HepG2 (cell line): ENCODE measurements around the gene FAM131A. TPM values are rescaled to one million over a fixed set of nuclear protein-coding genes. Genes with fewer than 3 reads are reported as not detected.

ENCODE experiments used
- ATF7 ChIP-seq, 2 experiments: fragments of 450-650 bp in 1 of 2; sonication (generic) in 1 of 2; formaldehyde crosslinking in 1 of 2; IDR thresholded peaks; 2 replicates each; pipeline versions ENCODE4 v1.4.0 to v1.6.1; 2016 to 2020; ENCODE audit warnings: antibody characterized with exemption in 1 of 2, mild to moderate bottlenecking in 1 of 2, missing genetic modification reagents in 1 of 2
- BHLHE40 ChIP-seq: IDR thresholded peaks from 2 replicates; pipeline ENCODE4 v1.6.1; 2011; ENCODE audit warnings: low read length, improper control_type of control experiment
- GABPA ChIP-seq, 2 experiments: IDR thresholded peaks; 2 replicates each; pipeline ENCODE4 v1.6.1; 2011 to 2016; ENCODE audit warnings: low read depth in 2 of 2, low read length in 1 of 2, missing biosample characterization in 1 of 2, missing genetic modification characterization in 1 of 2
- HNF4A ChIP-seq: sonication (generic); formaldehyde crosslinking; IDR thresholded peaks from 2 replicates; pipeline ENCODE4 v1.4.0; 2020; ENCODE audit warnings: missing genetic modification reagents
- MED8 ChIP-seq: sonication (generic); formaldehyde crosslinking; IDR thresholded peaks from 2 replicates; pipeline ENCODE4 v1.8.1; 2023; ENCODE audit warnings: mild to moderate bottlenecking, missing genetic modification reagents; ENCODE audit not compliant: insufficient replicate concordance
- SMYD3 ChIP-seq: sonication (generic); formaldehyde crosslinking; IDR thresholded peaks from 2 replicates; pipeline ENCODE4 v1.8.1; 2023; ENCODE audit warnings: mild to moderate bottlenecking, missing genetic modification reagents
- ZNF225 ChIP-seq: sonication (generic); formaldehyde crosslinking; IDR thresholded peaks from 2 replicates; pipeline ENCODE4 v1.4.0; 2020; ENCODE audit warnings: mild to moderate bottlenecking, missing genetic modification reagents
- ZNF430 ChIP-seq: sonication (generic); formaldehyde crosslinking; IDR thresholded peaks from 2 replicates; pipeline ENCODE4 v1.9.0; 2021; ENCODE audit warnings: mild to moderate bottlenecking, missing genetic modification reagents
- ZNF670 ChIP-seq: sonication (generic); formaldehyde crosslinking; IDR thresholded peaks from 2 replicates; pipeline ENCODE4 v1.8.0; 2022; ENCODE audit warnings: mild to moderate bottlenecking, missing genetic modification reagents, borderline replicate concordance
- polyA plus RNA-seq, 8 experiments: library from polyadenylated mRNA; depleted of rRNA in 3 of 8; stranded (reverse) in 7 of 8; unstranded in 1 of 8; fragments of >200 nt; fragmentation: Illumina TruSeq in 4 of 8; extraction: Trizol in 4 of 8; gene quantifications; 2 replicates each; pipeline versions ENCODE4 v1.2.1 to v1.2.3, GENCODE V29; 2011 to 2016; ENCODE audit warnings: low read depth in 4 of 8, missing spikeins in 1 of 8, mixed read lengths in 1 of 8; ENCODE audit not compliant: insufficient read depth in 1 of 8
- total RNA-seq, 5 experiments: library from RNA; depleted of rRNA; stranded (reverse); fragments of >200 nt; fragmentation: Illumina TruSeq; extraction: Trizol; gene quantifications; 2 replicates each; pipeline ENCODE4 v1.2.3, GENCODE V29; 2016; ENCODE audit warnings: low read depth in 1 of 5
- TF ChIP-seq, protein P1 (sequence below): sonication (generic); formaldehyde crosslinking; IDR thresholded peaks from 2 replicates; pipeline ENCODE4 v1.5.1; 2020; ENCODE audit warnings: missing genetic modification reagents, mild to moderate bottlenecking, borderline replicate concordance

The FAM131A gene
- total and polyA plus RNA-seq, 2 of the 13 experiments (the other 11 are each of a cell fraction or from before 2014, with no cell fraction given) = 9.2 to 9.3 TPM

DNA sequence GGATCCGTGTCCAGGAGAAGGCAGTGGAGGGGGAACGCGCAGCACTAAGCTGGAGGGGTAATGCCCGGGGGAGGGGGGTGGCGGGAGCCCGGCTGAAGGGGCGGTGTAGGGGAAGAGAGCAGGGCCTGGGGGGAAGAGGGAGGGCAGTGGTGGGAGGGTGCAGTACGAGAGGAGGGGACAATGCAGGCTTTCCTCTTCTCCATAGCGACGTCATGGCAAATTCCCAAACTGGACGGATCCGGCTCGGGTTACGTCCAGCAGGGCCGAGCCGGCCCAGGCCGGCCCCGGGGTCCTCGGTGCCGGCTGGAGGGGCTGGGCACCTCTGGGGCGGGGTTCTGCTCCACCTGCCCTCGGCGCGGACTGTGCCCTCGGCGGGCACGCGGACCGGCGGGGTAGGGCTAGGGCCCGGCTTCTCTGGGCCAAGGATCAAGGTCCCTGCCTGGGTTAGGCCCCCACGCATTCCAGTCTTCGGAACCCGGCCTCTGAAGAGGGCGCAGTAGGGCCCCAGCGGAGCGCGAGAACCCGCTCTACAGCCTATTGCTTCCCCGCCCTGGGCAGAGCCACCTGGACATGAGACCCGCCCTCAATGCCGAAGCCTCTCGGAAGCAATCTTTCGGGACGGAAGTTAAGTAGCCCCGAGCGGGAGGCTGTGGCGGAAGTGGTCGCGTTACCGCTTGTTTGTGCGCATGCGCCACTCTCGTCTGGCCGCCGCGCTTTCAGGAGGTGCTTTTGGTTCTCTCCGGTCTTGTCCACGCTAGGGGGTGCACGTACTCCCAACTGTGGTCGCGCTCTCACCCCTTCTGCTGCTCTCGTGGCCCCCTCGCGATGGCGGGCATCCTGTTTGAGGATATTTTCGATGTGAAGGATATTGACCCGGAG is 25.5 kb downstream of the FAM131A start (continued):
- TF ChIP-seq ATF7 (IDR thresholded peaks at IDR 0.05) (0 out of 2 replicates have a peak, but pooled peaks have one; percentile 2), ATF7 (CRISPR knock-in tag; IDR thresholded peaks at IDR 0.05) (peak; percentile 38; the same call in 1 of the 2 replicates), ZNF430 (CRISPR knock-in tag) (peak; percentile 73; the same call in 1 of the 2 replicates), HNF4A (CRISPR knock-in tag) (peak; percentile 95), MED8 (peak; percentile 75), BHLHE40 (peak; percentile 9; the same call in 1 of the 2 replicates), ZNF670 (peak; percentile 96), GABPA (IDR thresholded peaks at IDR 0.05; ENCODE audit: low read depth, low read length) (no peak), GABPA (CRISPR knock-in tag; IDR thresholded peaks at IDR 0.05; ENCODE audit: low read depth) (peak; percentile 98), ZNF225 (CRISPR knock-in tag) (no peak; the same call in 1 of the 2 replicates), SMYD3 (CRISPR knock-in tag) (peak; percentile 81; the same call in 1 of the 2 replicates)
- TF ChIP-seq, protein P1, sequence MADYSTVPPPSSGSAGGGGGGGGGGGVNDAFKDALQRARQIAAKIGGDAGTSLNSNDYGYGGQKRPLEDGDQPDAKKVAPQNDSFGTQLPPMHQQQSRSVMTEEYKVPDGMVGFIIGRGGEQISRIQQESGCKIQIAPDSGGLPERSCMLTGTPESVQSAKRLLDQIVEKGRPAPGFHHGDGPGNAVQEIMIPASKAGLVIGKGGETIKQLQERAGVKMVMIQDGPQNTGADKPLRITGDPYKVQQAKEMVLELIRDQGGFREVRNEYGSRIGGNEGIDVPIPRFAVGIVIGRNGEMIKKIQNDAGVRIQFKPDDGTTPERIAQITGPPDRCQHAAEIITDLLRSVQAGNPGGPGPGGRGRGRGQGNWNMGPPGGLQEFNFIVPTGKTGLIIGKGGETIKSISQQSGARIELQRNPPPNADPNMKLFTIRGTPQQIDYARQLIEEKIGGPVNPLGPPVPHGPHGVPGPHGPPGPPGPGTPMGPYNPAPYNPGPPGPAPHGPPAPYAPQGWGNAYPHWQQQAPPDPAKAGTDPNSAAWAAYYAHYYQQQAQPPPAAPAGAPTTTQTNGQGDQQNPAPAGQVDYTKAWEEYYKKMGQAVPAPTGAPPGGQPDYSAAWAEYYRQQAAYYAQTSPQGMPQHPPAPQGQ (CRISPR knock-in tag) = no peak
